ENCODE results near the gene SLC39A1. TPM values are rescaled to one million over a fixed set of nuclear protein-coding genes. Genes with fewer than 3 reads are reported as not detected.

The SLC39A1 gene
- total RNA-seq, 2 donors from 2014 or later, result 68.8 to 70.9 TPM

DNA sequence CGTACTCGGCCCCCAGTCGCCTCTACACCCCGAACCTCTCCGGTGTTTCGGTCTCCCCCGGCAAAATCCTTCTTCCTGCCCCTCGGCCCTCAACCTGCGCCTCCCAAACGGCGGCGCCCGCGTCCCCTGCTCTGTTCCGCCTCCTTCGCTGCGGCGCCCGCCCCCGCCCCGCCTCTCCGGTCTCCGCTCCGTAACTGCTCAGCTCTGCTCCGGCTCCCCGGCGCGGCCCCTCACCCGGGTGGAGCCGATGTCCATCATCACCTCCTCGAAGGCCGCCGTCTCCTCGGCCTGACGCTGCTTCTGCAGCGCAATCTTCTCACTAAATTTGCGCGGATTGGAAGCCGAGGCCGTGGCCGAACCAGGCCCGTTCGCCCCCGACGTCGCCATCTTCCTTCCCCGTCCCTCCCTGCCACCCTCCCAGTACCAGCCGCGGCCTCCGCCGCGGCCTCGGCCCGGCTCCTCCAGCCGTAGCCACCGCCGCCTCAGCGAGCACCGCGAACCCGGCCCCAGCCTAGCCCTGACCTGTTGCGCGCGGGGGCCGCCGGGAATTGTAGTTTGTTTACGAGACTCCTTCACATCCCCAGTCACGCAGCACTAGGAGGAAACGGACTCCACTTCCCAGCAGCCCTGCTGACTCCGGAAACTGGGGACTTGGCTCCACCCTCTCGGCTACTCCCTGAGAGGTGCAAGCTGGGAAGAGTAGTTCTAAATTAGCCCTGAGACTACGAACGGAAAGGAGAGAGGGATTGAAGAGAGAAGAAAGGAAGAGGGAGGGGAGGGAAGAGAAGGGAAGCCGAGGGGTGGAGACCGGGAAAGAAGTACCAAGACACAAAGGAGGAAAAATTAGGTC is 5.0 kb downstream of the SLC39A1 start, which contains the start of gene CRTC2:
Gene CRTC2 (minus strand): TSS at position 502 of the 850 bp plus-strand sequence. CDS start 115 bp downstream, at position 387.
- DNase-seq (peak; percentile 99 to 100), ATAC-seq (peak; percentile 85)
- intact Hi-C loops (cut with DNase I, micrococcal nuclease), result no loop called here

GRCh38 chr1:153957744-153958110 is 5.6 kb downstream of the SLC39A1 start:
- ATAC-seq (peak; percentile 7), DNase-seq (no peak)
- intact Hi-C loops (cut with DNase I, micrococcal nuclease), result no loop called here

DNA sequence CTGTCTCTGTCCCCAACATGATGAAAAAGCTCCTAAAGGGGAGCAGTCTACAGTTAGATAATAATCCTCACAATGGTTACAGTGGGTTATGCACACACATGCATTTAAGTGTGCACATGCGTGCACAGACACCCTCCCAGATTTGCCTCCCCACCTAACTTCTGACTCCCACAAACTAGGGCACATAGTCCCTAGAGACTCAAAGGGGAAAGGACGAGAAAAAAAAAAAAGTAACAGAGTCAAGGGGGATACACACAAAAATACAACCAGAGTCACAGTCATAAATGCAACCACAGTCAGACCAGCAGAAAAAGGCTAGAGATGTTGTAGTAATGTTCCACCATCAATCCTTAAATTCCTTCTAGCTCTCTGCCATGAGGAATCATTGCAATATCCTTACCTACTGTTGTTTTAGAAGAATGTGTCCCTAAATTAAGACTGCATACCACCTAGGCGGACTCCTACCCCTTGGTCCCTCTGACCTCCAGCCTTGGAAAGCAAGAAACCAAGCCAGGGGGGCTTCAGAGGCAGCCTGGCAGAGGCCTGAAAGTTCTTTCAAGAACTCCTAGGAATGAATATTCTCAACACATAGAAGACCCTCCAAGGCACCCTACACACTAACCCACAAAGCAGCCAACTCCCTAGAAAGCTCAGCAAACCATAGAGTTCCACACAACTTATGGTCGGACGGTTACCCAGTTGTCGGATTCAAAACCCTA is 6.2 kb downstream of the SLC39A1 start:
- intact Hi-C loops (cut with DNase I, micrococcal nuclease), result no loop called here
- DNase-seq (no peak), ATAC-seq (no peak)

DNA sequence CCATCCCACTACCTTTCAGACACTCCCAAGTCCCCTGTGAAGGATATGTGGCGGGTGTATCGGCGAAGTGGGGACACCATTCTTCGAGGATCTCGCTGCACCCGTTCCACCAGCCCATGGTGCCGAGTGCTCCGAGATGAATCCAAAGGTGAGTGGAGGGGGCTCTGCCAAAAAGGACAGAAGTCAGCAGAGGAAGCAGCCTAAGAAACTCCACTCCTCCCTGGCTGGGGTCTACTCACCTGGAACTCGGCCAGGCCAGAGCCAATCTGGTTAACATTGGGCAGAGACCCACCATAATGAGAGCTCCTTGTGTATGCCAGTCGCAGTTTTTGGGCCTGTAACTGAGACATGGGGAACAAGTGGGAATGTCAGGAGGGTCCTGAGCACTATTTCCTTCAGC is 8.5 kb downstream of the SLC39A1 start:
- no peak for ATAC-seq
- intact Hi-C loops (cut with DNase I, micrococcal nuclease), result no loop called here

DNA sequence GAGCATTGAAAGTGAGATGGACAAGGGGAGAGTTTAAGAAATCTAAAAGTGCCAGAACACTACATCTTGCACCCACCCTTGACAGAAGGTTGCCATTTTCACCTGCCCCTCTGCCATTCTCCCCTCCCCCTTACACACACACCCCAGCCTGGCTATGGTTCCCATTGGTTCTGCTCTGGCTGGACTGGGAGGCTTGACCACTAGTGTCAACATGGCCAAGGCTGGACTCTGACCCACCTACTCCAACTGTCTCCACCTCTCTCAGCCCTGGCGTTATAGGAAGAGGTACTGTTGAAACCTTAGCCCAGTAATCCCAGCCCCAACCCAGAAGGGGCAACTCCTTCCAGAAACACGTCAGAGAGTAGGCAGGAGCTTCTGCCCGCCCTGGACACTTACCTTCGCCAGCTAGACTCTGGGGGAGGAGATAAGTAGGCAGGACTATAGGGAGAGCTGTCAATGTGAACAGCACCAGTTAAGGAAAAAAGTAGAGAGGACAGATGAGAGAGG is 9.4 kb downstream of the SLC39A1 start:
- ATAC-seq, result no peak

More for the DNA sequence above, 8.5 kb downstream of the SLC39A1 start:
- no peak for DNase-seq

DNA sequence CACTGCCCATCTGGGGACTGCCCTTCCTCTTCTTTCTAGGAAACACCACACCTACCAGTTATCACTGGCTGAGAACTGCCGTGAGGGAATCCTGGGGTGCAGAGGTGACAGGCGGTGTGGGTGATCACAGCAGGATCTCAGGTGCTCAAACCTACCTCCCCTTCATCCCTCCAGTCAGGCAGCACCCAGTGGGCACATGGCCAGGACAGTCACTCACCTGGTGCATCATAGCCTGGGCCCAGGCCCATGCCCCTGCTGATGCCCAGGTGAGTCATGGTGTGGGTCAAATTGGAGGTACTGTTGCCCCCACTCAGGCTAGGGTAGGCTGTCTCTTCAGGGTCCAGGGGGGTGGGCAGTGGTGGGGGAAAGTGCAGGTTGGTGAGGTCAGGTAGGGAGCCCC is 11.5 kb downstream of the SLC39A1 start:
- DNase-seq (no peak), ATAC-seq (no peak)
- intact Hi-C loops (cut with DNase I, micrococcal nuclease), result no loop called here

More for the DNA sequence above, 9.4 kb downstream of the SLC39A1 start:
- intact Hi-C loops (cut with DNase I, micrococcal nuclease), result no loop called here
- no peak for DNase-seq

- intact Hi-C loops (cut with DNase I, micrococcal nuclease), result no loop called here
- DNase-seq (no peak), ATAC-seq (no peak)
These were observed 12.2 kb downstream of the SLC39A1 start for GRCh38 chr1:153951183-153951582.

DNA sequence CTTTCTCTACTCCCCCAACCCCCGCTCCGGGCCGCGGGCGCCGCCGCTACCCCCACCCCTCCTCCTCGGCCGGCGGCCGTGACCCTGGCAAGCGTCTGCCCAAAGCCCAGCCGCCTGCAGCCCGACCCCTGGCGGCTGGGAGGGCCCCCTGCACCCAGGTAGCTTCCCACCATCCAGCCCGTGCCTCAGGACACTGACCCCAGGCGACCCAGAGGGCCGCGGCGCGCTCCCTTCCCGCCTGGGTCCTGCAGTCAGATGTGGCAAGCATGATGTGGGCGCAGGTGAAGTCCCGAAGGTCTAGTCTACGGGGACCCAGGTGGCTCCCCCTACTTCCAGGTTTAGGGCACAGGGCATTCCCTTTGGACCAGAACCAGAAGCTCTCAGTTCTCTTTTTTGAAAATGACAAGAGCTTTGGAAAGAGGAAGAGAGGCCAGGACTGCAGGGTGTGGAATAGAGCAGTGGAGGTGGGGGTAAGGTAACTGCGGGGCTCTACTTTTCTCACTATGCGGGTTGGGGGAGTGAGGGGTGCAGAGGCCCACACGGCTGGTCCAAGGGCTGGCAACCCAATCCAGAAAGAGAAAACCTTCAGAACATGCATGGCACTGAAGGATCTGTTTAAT is 16.6 kb downstream of the SLC39A1 start, which contains the start of gene DENND4B:
Gene DENND4B (minus strand): TSS at position 97 of the 620 bp plus-strand sequence. CDS start 2,344 bp downstream, outside the sequence.
- intact Hi-C loops (cut with DNase I, micrococcal nuclease), result loop anchor here in 1 of 2 donors (10.0 kb wide), 1 partner anchor 122 kb away; no protein-coding TSS in a partner anchor
- DNase-seq (peak; percentile 81 to 86), ATAC-seq (peak; percentile 81)

DNA sequence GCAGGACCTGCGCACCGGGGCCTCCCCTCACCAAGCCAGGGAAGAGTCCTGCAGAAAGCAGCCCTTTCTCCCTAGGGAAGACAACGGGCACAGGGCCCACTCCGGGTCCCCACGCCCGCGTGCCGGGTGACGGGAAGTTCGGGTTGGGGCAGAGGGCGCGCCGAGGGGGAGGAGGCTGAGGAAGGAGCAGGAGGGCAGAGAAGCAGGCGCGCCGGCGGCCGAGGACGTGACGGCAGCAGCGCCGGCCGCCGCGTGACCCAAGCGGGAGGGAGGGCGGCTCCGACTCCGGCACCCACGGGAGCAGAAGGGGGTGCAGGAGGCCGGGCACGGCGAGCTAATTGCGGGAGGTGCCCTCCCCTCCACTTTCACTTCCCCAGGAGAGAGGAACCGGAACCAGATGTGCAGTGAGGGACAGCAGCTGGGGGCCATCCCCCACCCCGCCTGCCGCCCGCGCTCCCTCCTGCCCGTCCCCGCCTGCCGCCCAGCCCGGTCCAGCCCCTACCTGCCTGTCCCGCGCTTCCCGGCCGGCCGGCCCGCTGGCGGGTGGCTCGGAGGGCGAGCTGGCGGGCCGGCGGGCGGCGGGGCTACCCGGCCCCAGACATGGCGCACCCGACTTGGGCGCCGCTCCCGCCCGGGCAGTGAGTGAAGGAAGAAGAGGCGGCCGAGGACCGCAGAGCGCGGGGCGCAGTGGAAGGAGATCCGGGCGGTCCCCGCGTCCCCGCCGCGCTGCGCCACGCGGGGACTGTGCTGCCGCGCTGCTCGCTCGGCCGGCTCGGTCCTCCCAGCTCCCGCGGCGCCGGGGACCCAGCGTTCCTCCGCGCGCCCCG is 17.3 kb downstream of the SLC39A1 start:
- DNase-seq, result peak; percentile 91

DNA sequence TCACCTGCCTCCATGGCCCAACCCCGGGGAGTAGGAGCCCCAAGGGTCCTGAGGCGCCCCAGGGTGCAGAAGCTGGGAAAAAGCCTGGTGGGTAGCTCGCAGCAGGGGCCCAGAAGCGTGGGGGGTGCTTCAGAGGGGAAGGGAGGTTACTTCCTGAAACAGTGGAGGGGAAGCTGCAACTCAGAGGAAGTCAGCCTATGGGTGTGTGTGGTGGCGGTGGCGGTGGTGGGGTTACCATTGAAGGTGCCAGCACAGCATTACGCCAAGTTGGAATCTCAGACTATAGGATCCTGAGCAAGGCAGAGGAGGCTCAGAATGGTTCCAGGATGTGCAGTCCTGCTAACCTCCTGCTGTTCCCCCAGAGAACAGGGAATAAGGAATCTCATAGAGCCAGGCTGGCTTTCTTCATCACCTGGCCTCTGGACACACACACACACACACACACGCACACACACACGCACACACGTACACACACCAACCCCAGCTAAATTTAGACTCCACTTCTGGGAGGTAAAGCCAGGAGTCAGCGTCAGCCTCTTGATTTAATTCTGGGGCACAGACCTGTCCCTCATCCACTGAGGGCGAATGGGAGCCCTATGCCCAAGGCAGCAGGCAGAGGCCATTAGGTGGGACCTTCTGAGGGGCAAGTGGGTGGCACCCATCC is 18.1 kb downstream of the SLC39A1 start:
- DNase-seq (peak; percentile 66 to 71), ATAC-seq (peak; percentile 25)
- intact Hi-C loops (cut with DNase I, micrococcal nuclease), result loop anchor here in 1 of 2 donors (10.0 kb wide), 1 partner anchor 120 kb away; no protein-coding TSS in a partner anchor

More for the DNA sequence above, 17.3 kb downstream of the SLC39A1 start:
- peak; percentile 85 for ATAC-seq
- intact Hi-C loops (cut with DNase I, micrococcal nuclease), result loop anchor here in 1 of 2 donors (10.0 kb wide), 1 partner anchor 121 kb away; no protein-coding TSS in a partner anchor

DNA sequence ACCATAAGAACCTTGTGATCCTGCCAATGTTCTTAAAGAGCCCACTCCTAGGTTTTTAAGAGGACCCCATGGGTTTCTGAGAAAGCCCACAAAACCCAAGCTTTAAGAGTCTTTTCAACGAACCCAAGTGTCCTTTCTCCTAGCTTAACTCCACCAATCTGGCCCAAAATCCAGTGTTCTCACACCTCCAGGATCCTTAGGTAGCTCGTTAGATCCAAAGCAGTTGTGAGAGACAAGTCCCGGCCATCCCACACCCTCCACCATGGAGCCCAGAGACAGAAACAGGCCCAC is 18.6 kb downstream of the SLC39A1 start:
- ATAC-seq, result no peak
- no peak for DNase-seq
- intact Hi-C loops (cut with DNase I, micrococcal nuclease), result loop anchor here in 1 of 2 donors (10.0 kb wide), 1 partner anchor 120 kb away; no protein-coding TSS in a partner anchor

GRCh38 chr1:153944005-153944826 is 19.1 kb downstream of the SLC39A1 start:
- DNase-seq, result no peak
- no peak for ATAC-seq
- intact Hi-C loops (cut with DNase I, micrococcal nuclease), result loop anchor here in 1 of 2 donors (10.0 kb wide), 1 partner anchor 119 kb away; no protein-coding TSS in a partner anchor

- DNase-seq (no peak), ATAC-seq (no peak)
- intact Hi-C loops (cut with DNase I, micrococcal nuclease), result loop anchor here in 1 of 2 donors (10.0 kb wide), 1 partner anchor 118 kb away; no protein-coding TSS in a partner anchor
These were observed 20.4 kb downstream of the SLC39A1 start for GRCh38 chr1:153942766-153943549.

DNA sequence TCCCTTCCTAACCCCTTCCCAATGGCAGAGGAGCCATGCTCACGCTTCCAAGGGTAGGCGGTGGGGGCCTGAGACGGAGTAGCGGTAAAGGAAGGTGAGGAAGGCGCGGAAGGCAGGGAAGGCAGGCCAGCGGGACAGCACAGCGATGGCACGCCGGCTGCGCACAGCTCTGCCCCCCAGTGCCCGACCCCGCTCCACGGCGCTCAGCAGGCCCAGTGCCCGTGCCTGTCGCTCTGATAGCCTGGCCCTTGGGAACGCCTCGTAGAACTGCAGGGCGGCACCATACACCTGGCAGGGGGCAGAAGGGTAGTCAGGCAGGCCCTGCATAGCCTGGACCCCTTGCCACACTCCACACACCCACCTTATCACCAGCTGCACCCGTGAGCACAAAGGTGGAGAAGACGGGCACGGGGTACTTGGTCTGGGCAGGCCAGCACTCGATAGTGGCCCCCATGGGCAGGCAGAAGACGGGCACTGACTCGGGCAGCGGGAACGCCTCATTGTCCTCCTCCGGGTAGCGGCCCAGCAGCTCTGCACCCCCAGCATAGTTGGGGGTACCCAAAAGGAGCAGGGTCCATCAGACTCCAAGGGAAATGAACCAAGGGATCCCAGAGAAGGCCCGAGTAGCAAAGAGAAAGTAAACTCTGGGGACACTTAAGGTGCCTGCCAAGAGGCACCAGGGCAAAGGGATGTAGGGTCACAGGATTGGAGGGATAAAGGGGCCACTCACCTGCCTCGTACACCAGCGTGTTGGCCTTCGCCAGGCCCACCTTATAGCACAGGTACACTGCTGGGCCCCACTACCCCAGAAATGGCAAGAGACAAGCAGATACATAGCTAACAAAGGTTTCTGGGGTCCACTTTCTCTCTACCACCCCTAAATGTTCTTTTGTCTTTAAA is 21.3 kb downstream of the SLC39A1 start:
- intact Hi-C loops (cut with DNase I, micrococcal nuclease), result loop anchor here in 1 of 2 donors (10.0 kb wide), 1 partner anchor 117 kb away; no protein-coding TSS in a partner anchor
- no peak for DNase-seq
- ATAC-seq, result no peak

GRCh38 chr1:153940756-153941155 is 22.6 kb downstream of the SLC39A1 start:
- intact Hi-C loops (cut with DNase I, micrococcal nuclease), result loop anchor here in 1 of 2 donors (10.0 kb wide), 1 partner anchor 116 kb away; no protein-coding TSS in a partner anchor
- DNase-seq (no peak), ATAC-seq (no peak)
